SU-DHL-6 (cell line): Measurements from ENCODE around the gene TRIM3.

Source experiments
- H2AFZ ChIP-seq: fragments of 200-600 bp; sonication (generic); 2 replicates; pipeline ENCODE4 v1.6.1; 2014; ENCODE audit warnings: low read depth, mild to moderate bottlenecking, moderate library complexity, mixed read lengths, antibody characterized with exemption, low read length; ENCODE audit not compliant: severe bottlenecking
- H3F3A ChIP-seq: fragments of 200-600 bp; shearing (Covaris generic); 2 replicates; pipeline ENCODE4 v1.6.0; 2016; ENCODE audit warnings: antibody characterized with exemption, mild to moderate bottlenecking; ENCODE audit not compliant: insufficient read depth
- H3K27ac ChIP-seq: fragments of 200-600 bp; sonication (generic); 2 replicates; pipeline ENCODE4 v1.5.1; 2016; ENCODE audit warnings: low read depth, mild to moderate bottlenecking, low read length, moderate library complexity, mixed read lengths
- H3K27me3 ChIP-seq: fragments of 200-600 bp; sonication (generic), shearing (Covaris generic); 2 replicates; pipeline ENCODE4 v1.6.0; 2014; ENCODE audit warnings: mild to moderate bottlenecking, low read length
- H3K36me3 ChIP-seq: fragments of 200-600 bp; sonication (generic); 2 replicates; pipeline ENCODE4 v1.6.1; 2014; ENCODE audit warnings: mild to moderate bottlenecking, low read length, mixed read lengths
- H3K4me2 ChIP-seq: fragments of 300-600, 200-600 bp; shearing (Covaris generic), sonication (generic); 2 replicates; pipeline ENCODE4 v1.6.0; 2014; ENCODE audit warnings: low read length, low read depth, mild to moderate bottlenecking; ENCODE audit not compliant: poor library complexity, severe bottlenecking
- H3K4me3 ChIP-seq: fragments of 200-600 bp; sonication (generic); 2 replicates; pipeline ENCODE4 v1.5.1; 2014; ENCODE audit warnings: antibody characterized with exemption, low read length, mild to moderate bottlenecking, mixed read lengths; ENCODE audit not compliant: insufficient read depth, poor library complexity, severe bottlenecking
- H3K79me2 ChIP-seq: fragments of 200-600 bp; sonication (generic); 2 replicates; pipeline ENCODE4 v1.6.1; 2014; ENCODE audit warnings: mild to moderate bottlenecking, low read length, moderate library complexity; ENCODE audit not compliant: insufficient read depth
- H3K9ac ChIP-seq: fragments of 200-600 bp; sonication (generic); 2 replicates; pipeline ENCODE4 v1.7.0; 2014; ENCODE audit warnings: mild to moderate bottlenecking, low read length
- H3K9me2 ChIP-seq: fragments of 200-600 bp; sonication (generic); replicated peaks from 2 replicates; pipeline ENCODE4 v1.6.1; 2014; ENCODE audit warnings: low read length; ENCODE audit not compliant: insufficient read depth
- H3K9me3 ChIP-seq: fragments of 200-600 bp; sonication (generic); 2 replicates; pipeline ENCODE4 v1.6.1; 2014; ENCODE audit warnings: low read length, mixed read lengths; ENCODE audit not compliant: insufficient read depth
- H4K20me1 ChIP-seq: fragments of 200-600 bp; sonication (generic); 2 replicates; pipeline ENCODE4 v1.6.1; 2014; ENCODE audit warnings: low read depth, mild to moderate bottlenecking, antibody characterized with exemption, low read length, moderate library complexity, mixed read lengths
- CTCF ChIP-seq: fragments of 200-600 bp; sonication (generic); IDR thresholded peaks from one replicate; pipeline ENCODE4 v1.5.1; 2017; ENCODE audit warnings: antibody characterized with exemption, mild to moderate bottlenecking, low read length, moderate library complexity; ENCODE audit not compliant: insufficient read depth, poor library complexity, severe bottlenecking
- EZH2phosphoT487 ChIP-seq: fragments of 200-600 bp; sonication (generic), shearing (Covaris generic); conservative IDR thresholded peaks from 2 replicates; pipeline ENCODE4 v1.6.1; 2018; ENCODE audit warnings: mild to moderate bottlenecking, antibody characterized with exemption, low read length, moderate library complexity, mixed read lengths

The TRIM3 gene

GRCh38 chr11:6488342-6488741 lies 14.6 kb upstream of the TRIM3 start:
- no peak overlapping the region for H3K27ac ChIP-seq
- H3K9me3 ChIP-seq, result no peaks in the 10 kb centered on the region
- peaks cover 39% of the 10 kb centered on the region for H3K36me3 ChIP-seq
- H4K20me1 ChIP-seq, result no peaks in the 10 kb centered on the region
- no peaks in the 10 kb centered on the region for H3K27me3 ChIP-seq
- H3K9ac ChIP-seq, result no peak overlapping the region
- TF ChIP-seq EZH2phosphoT487 (no peak), CTCF (no peak)
- no peaks in the 10 kb centered on the region for H3F3A ChIP-seq
- H3K4me2 ChIP-seq, result no peak overlapping the region
- H2AFZ ChIP-seq, result no peak overlapping the region
- H3K4me3 ChIP-seq, result no peak overlapping the region
- H3K9me2 ChIP-seq, result no peaks in the 10 kb centered on the region
- peaks cover 9% of the 10 kb centered on the region; the same call in 1 of the 2 replicates for H3K79me2 ChIP-seq

GRCh38 chr11:6486938-6487337 lies 13.2 kb upstream of the TRIM3 start:
- Histone ChIP-seq H3K9ac (no peak overlapping the region), H2AFZ (no peak overlapping the region), H3K9me2 (no peaks in the 10 kb centered on the region), H4K20me1 (no peaks in the 10 kb centered on the region; the same call in 1 of the 2 replicates), H3K9me3 (no peaks in the 10 kb centered on the region), H3K4me3 (no peak overlapping the region), H3K79me2 (peaks cover 23% of the 10 kb centered on the region), H3K36me3 (peaks cover 38% of the 10 kb centered on the region), H3K27ac (no peak overlapping the region), H3K4me2 (no peak overlapping the region), H3K27me3 (no peaks in the 10 kb centered on the region), H3F3A (no peaks in the 10 kb centered on the region)
- TF ChIP-seq EZH2phosphoT487 (no peak), CTCF (no peak)

GRCh38 chr11:6486256-6486655 lies 12.5 kb upstream of the TRIM3 start:
- Histone ChIP-seq H3K36me3 (peaks cover 32% of the 10 kb centered on the region), H3K9ac (no peak overlapping the region), H3K9me2 (no peaks in the 10 kb centered on the region), H4K20me1 (no peaks in the 10 kb centered on the region; the same call in 1 of the 2 replicates), H2AFZ (no peak overlapping the region), H3K27ac (no peak overlapping the region), H3F3A (no peaks in the 10 kb centered on the region), H3K4me2 (no peak overlapping the region), H3K4me3 (no peak overlapping the region), H3K9me3 (no peaks in the 10 kb centered on the region), H3K27me3 (no peaks in the 10 kb centered on the region), H3K79me2 (peaks cover 28% of the 10 kb centered on the region)
- TF ChIP-seq CTCF, result no peak
- TF ChIP-seq EZH2phosphoT487, result no peak
